ENCODE measurements around the gene AGK. TPM values are rescaled to one million over a fixed set of nuclear protein-coding genes. Genes with fewer than 3 reads are reported as not detected.

The AGK gene
- polyA plus RNA-seq, 1 donor (not counting 4 experiments of a cell fraction or from before 2014, with no cell fraction given), result 40.0 TPM

DNA sequence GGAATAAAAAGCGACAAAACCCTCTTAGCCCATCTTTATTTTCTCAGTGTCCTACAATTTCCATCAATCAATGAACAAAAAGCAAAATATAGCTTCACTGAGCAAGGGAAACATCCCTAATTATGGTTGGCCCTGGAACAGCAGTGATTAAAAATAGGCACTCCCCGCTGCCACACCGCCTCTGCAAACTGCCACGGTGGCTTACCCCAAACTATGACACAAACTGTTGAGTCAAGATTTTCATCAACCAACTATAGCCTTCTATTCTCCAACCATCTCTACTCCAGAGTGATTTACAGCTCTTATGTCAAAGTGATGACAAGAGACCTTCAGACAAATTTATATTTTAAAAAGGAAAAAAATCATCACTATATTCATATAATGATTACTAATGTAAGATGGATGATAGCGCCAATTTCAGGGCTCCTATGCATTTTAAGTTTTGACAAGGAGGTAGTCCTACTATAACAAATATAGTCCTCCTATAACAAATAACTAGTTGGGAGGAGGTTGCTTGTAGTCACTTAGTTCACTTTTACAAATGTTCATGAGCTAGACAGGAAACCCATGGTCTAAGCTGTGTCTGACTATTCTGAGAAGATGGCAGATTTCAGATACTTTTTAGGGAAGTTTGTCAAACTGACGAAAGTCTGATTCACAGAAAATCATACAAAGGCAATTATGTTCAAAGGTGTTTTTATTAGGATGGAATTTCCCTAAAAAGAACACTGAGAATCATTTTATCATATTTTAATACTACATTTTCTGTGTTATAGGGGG is 124.4 kb downstream of the AGK start:
- FAIRE-seq (no peak), DNase-seq (ENCODE audit: low read depth, low spot score) (no peak)
- Histone ChIP-seq H3K4me1 (ENCODE audit: control insufficient read depth, extremely low read depth, insufficient read depth, low read length) (peaks cover 12% of the 10 kb centered on the region), H3K79me2 (ENCODE audit: control insufficient read depth, insufficient read depth, low read length) (no peaks in the 10 kb centered on the region), H3K4me3 (ENCODE audit: control insufficient read depth in 2 of 3, extremely low read depth in 1 of 3, insufficient read depth in 2 of 3, low read depth in 1 of 3, low read length in 3 of 3) (no peak overlapping the region), H3K4me2 (ENCODE audit: control insufficient read depth, extremely low read depth, insufficient read depth, low read depth, low read length) (no peak overlapping the region), H3K9ac (ENCODE audit: control insufficient read depth, extremely low read depth, insufficient read depth, low read length) (no peak overlapping the region), H2AFZ (ENCODE audit: control insufficient read depth, low read length) (no peak overlapping the region), H3K27ac (ENCODE audit: control insufficient read depth, insufficient read depth, low read length) (no peak overlapping the region), H3K36me3 (ENCODE audit: control insufficient read depth in 2 of 2, extremely low read depth in 1 of 2, insufficient read depth in 2 of 2, low read length in 2 of 2) (no peaks in the 10 kb centered on the region), H3K27me3 (ENCODE audit: control insufficient read depth, extremely low read depth, insufficient read depth, low read length) (no peaks in the 10 kb centered on the region), H4K20me1 (ENCODE audit: control insufficient read depth, extremely low read depth, insufficient read depth, low read length) (no peaks in the 10 kb centered on the region), H3K9me1 (ENCODE audit: control insufficient read depth, extremely low read depth, insufficient read depth, low read length) (no peaks in the 10 kb centered on the region), H3K9me3 (ENCODE audit: control insufficient read depth, low read depth, low read length) (no peaks in the 10 kb centered on the region)
- dilution Hi-C loops (cut with MboI; ENCODE audit: extremely low pct_ligation_motif_present, low sequenced_read_pairs), result no loop called here
- no peak for TF ChIP-seq EZH2 (IDR thresholded peaks at IDR 0.05; ENCODE audit: low read length)
- TF ChIP-seq, protein P1, sequence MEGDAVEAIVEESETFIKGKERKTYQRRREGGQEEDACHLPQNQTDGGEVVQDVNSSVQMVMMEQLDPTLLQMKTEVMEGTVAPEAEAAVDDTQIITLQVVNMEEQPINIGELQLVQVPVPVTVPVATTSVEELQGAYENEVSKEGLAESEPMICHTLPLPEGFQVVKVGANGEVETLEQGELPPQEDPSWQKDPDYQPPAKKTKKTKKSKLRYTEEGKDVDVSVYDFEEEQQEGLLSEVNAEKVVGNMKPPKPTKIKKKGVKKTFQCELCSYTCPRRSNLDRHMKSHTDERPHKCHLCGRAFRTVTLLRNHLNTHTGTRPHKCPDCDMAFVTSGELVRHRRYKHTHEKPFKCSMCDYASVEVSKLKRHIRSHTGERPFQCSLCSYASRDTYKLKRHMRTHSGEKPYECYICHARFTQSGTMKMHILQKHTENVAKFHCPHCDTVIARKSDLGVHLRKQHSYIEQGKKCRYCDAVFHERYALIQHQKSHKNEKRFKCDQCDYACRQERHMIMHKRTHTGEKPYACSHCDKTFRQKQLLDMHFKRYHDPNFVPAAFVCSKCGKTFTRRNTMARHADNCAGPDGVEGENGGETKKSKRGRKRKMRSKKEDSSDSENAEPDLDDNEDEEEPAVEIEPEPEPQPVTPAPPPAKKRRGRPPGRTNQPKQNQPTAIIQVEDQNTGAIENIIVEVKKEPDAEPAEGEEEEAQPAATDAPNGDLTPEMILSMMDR (optimal IDR thresholded peaks at IDR 0.05 in 1 of 3, IDR thresholded peaks at IDR 0.05 in 1 of 3, conservative IDR thresholded peaks at IDR 0.05 in 1 of 3; ENCODE audit: extremely low read depth in 1 of 3, insufficient read depth in 2 of 3, low read length in 3 of 3), result no peak

DNA sequence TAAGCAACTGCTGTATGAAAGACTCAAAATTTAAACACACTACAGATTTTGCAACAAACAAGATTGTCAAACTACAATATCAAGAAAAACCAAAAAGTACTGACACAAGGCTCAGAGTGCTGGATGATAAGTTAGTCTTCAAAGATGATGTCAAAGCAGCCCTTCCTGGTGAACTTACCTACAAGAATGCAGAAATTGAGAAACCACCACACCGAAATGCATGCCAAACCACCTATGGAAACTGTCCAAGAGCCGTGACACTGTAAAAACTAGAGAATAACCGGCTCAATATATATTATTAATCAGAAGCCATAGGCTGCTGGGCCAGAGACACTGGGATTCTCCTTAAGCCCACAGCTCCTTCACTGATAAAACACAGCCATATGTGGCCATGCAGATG is 125.4 kb downstream of the AGK start:
- Histone ChIP-seq H3K27me3 (ENCODE audit: control insufficient read depth, extremely low read depth, insufficient read depth, low read length) (no peaks in the 10 kb centered on the region), H3K36me3 (ENCODE audit: control insufficient read depth in 2 of 2, extremely low read depth in 1 of 2, insufficient read depth in 2 of 2, low read length in 2 of 2) (no peaks in the 10 kb centered on the region), H3K4me1 (ENCODE audit: control insufficient read depth, extremely low read depth, insufficient read depth, low read length) (peaks cover 12% of the 10 kb centered on the region), H3K4me2 (ENCODE audit: control insufficient read depth, extremely low read depth, insufficient read depth, low read depth, low read length) (no peak overlapping the region), H2AFZ (ENCODE audit: control insufficient read depth, low read length) (no peak overlapping the region), H3K9me3 (ENCODE audit: control insufficient read depth, low read depth, low read length) (no peaks in the 10 kb centered on the region), H3K79me2 (ENCODE audit: control insufficient read depth, insufficient read depth, low read length) (no peaks in the 10 kb centered on the region), H3K27ac (ENCODE audit: control insufficient read depth, insufficient read depth, low read length) (peak overlapping the region; percentile 22), H3K9me1 (ENCODE audit: control insufficient read depth, extremely low read depth, insufficient read depth, low read length) (no peaks in the 10 kb centered on the region), H4K20me1 (ENCODE audit: control insufficient read depth, extremely low read depth, insufficient read depth, low read length) (no peaks in the 10 kb centered on the region), H3K9ac (ENCODE audit: control insufficient read depth, extremely low read depth, insufficient read depth, low read length) (no peak overlapping the region), H3K4me3 (ENCODE audit: control insufficient read depth in 2 of 3, extremely low read depth in 1 of 3, insufficient read depth in 2 of 3, low read depth in 1 of 3, low read length in 3 of 3) (no peak overlapping the region)
- DNase-seq (ENCODE audit: low read depth, low spot score), result no peak
- TF ChIP-seq EZH2 (IDR thresholded peaks at IDR 0.05; ENCODE audit: low read length), result no peak
- TF ChIP-seq, protein P1 (optimal IDR thresholded peaks at IDR 0.05 in 1 of 3, IDR thresholded peaks at IDR 0.05 in 1 of 3, conservative IDR thresholded peaks at IDR 0.05 in 1 of 3; ENCODE audit: extremely low read depth in 1 of 3, insufficient read depth in 2 of 3, low read length in 3 of 3), result no peak
- FAIRE-seq, result no peak
- dilution Hi-C loops (cut with MboI; ENCODE audit: extremely low pct_ligation_motif_present, low sequenced_read_pairs), result no loop called here

Measured in keratinocyte (primary cell).